Activated T-helper 9 cell treated with anti-CD3 and anti-CD28 coated beads, Interleukin-2, amount 50 U/mL, for 16 hours (primary cell): ENCODE data around the gene ZBTB12.
"Not testable (repeated sequence)": the region's sequence is repeated elsewhere in the genome, so short reads cannot be mapped to it uniquely, and the experiment has no call there.

Source experiments
- DNase-seq: peaks from one replicate; pipeline ENCODE4 v3.0.0-alpha.2; 2020; ENCODE audit warnings: low read depth

Gene ZBTB12, protein sequence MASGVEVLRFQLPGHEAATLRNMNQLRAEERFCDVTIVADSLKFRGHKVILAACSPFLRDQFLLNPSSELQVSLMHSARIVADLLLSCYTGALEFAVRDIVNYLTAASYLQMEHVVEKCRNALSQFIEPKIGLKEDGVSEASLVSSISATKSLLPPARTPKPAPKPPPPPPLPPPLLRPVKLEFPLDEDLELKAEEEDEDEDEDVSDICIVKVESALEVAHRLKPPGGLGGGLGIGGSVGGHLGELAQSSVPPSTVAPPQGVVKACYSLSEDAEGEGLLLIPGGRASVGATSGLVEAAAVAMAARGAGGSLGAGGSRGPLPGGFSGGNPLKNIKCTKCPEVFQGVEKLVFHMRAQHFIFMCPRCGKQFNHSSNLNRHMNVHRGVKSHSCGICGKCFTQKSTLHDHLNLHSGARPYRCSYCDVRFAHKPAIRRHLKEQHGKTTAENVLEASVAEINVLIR

DNA sequence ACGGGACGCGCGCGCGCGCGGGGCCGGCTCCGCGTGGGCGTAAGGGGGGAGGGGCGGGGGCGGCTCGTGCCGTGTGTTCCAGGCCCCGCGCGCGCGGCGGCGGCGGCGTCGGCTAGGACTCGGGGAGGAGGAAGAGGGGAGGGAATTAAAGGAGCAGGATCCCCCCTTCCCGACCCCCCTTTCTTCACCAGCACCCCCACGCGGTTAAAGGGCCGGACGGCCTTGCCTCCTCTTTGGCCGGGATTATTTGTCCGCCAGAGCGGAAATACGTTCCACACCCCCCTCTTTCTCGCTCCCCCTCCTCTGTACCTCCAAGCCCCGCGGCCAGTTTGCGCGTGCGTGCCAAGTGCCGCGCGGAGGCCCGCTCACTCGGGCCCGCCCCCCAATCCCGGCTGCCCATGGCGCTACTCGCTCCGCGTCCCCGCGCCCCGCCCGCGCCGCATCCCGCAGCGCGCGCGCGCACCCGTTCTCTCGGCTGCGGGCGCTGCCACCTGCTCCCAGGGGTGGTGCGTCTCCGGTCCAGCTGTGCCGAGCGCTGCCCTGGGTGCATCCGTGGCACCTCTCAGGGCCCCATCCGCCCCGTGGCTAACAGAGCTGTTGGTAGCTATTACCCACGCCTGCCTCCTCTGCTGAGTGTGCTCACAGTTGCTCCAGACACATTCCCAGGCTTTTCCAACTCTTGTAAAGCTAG, at the start of gene ZBTB12:
Gene ZBTB12 (minus strand): TSS at position 134 of the 691 bp plus-strand sequence. CDS start 781 bp downstream, outside the sequence.
- peak; percentile 79 for DNase-seq

DNA sequence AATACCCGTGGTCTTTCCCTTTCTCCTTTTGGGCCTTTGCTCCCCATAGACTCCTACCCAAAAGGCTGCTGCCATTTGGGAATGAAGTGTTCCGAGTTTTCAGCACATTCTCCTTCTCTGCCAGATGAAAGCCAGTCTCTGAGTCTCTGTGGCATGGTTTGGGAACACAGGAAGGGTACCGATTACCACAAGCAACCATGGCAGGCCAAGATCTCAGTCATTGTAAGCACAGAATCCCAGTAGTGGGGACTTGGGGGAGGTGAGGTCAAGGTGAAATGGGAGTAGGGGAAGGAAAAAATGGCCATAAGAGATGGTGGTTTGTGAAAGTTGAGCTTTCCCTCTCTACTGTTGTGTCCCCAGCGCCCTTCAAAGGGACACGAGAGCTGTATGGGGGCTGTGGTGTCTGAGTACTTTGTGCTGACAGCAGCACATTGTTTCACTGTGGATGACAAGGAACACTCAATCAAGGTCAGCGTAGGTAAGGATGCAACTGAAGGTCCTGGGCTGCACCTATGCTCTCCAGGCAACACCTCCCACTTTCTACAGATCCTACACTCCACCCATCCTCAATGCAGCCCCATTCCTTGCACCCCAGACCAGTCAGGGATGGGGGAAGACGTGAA, 48.2 kb upstream of the ZBTB12 start:
- no peak for DNase-seq

DNA sequence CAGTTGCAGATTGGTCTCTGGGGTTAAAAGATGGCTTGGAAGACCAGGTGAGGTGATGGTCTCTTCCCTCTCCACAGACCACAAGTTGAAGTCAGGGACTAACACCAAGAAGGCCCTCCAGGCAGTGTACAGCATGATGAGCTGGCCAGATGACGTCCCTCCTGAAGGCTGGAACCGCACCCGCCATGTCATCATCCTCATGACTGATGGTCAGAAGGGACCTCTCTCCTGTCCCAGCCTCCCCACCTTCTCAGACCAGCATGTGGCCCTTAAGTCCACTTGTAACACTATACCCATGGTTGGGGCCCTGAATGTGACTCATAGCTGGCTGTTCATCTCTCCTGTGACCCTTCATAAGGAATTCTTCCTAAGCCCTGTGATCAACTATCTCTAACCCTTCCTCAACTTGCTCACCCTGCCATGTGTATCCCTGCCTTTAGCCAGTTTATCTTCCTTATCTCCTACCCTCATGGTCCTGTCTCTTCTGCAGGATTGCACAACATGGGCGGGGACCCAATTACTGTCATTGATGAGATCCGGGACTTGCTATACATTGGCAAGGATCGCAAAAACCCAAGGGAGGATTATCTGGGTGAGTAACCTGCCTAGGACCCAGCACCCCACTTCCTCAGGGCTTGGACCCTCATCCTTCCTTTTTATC, 47.0 kb upstream of the ZBTB12 start:
- DNase-seq, result no peak

DNA sequence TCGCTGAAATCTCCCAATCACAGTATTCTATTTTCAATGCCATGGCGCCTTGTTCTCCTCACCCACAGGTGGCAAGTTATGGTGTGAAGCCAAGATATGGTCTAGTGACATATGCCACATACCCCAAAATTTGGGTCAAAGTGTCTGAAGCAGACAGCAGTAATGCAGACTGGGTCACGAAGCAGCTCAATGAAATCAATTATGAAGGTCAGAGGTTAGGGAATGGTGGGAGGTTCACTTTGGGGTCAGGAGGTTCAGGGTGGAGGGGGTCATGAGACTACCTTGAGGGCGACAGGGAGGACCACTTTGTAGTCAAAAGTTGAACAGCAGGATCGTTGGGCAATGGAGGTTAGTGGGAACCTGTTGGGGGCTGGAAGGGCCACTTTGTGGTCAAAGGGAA, 46.4 kb upstream of the ZBTB12 start:
- DNase-seq, result no peak

DNA sequence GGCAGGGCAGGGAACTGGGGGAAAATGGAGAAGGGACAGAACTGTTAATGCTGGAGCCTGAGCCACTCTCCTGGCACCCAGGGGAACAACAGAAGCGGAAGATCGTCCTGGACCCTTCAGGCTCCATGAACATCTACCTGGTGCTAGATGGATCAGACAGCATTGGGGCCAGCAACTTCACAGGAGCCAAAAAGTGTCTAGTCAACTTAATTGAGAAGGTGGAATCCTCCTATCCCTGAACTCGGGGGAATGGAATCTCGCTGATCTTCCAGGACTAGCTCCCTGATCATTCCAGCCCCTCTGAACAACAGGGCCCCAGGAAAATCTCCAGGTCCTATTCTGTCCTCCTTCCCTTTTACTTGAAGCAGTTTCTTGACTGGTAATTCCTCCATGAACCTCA, 46.0 kb upstream of the ZBTB12 start:
- no peak for DNase-seq

DNA sequence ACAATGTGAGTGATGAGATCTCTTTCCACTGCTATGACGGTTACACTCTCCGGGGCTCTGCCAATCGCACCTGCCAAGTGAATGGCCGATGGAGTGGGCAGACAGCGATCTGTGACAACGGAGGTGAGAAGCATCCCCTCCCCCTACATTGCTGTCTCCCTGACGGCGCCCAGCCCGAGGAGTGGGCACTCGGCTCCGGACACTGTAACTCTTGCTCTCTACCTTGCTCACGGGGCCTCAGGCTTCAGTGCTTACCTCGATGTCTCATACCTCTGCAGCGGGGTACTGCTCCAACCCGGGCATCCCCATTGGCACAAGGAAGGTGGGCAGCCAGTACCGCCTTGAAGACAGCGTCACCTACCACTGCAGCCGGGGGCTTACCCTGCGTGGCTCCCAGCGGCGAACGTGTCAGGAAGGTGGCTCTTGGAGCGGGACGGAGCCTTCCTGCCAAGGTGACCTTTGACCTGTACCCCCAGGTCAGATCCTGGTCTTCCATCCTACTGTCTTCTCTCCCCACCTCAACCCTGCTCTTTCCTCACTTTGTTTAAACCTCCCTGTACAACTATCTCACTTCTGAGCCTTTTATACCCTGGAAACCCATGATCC, 45.3 kb upstream of the ZBTB12 start:
- DNase-seq, result no peak

DNA sequence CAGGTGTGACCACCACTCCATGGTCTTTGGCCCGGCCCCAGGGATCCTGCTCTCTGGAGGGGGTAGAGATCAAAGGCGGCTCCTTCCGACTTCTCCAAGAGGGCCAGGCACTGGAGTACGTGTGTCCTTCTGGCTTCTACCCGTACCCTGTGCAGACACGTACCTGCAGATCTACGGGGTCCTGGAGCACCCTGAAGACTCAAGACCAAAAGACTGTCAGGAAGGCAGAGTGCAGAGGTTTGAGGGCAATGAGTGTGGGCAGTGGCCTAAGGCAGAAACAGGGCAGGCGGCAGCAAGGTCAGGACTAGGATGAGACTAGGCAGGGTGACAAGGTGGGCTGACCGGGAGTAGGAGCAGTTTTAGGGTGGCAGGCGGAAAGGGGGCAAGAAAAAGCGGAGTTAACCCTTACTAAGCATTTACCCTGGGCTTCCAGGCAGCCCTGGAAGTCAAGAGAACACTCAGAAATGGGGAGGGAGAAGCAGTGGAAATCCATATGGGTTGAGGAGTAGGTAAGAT, 44.5 kb upstream of the ZBTB12 start:
- DNase-seq, result no peak

DNA sequence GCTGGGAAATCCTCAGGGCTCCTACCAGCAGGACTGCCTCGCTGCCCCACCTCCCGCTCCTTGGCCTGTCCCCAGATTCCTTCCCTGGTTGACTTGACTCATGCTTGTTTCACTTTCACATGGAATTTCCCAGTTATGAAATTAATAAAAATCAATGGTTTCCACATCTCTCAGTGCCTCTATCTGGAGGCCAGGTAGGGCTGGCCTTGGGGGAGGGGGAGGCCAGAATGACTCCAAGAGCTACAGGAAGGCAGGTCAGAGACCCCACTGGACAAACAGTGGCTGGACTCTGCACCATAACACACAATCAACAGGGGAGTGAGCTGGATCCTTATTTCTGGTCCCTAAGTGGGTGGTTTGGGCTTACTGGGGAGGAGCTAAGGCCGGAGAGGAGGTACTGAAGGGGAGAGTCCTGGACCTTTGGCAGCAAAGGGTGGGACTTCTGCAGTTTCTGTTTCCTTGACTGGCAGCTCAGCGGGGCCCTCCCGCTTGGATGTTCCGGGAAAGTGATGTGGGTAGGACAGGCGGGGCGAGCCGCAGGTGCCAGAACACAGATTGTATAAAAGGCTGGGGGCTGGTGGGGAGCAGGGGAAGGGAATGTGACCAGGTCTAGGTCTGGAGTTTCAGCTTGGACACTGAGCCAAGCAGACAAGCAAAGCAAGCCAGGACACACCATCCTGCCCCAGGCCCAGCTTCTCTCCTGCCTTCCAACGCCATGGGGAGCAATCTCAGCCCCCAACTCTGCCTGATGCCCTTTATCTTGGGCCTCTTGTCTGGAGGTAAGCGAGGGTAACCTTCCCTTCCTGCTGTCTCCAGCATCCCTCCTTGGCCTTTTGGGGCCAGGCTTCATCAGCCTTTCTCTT, 43.9 kb upstream of the ZBTB12 start, which contains the start of gene CFB:
Gene CFB (plus strand): TSS at position 589 of the 863 bp plus-strand sequence. CDS start 127 bp downstream, at position 716.
- DNase-seq, result no peak

DNA sequence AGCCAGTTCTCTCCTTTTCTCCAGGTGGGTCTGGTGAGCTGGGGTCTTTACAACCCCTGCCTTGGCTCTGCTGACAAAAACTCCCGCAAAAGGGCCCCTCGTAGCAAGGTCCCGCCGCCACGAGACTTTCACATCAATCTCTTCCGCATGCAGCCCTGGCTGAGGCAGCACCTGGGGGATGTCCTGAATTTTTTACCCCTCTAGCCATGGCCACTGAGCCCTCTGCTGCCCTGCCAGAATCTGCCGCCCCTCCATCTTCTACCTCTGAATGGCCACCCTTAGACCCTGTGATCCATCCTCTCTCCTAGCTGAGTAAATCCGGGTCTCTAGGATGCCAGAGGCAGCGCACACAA, 43.2 kb upstream of the ZBTB12 start:
- no peak for DNase-seq

DNA sequence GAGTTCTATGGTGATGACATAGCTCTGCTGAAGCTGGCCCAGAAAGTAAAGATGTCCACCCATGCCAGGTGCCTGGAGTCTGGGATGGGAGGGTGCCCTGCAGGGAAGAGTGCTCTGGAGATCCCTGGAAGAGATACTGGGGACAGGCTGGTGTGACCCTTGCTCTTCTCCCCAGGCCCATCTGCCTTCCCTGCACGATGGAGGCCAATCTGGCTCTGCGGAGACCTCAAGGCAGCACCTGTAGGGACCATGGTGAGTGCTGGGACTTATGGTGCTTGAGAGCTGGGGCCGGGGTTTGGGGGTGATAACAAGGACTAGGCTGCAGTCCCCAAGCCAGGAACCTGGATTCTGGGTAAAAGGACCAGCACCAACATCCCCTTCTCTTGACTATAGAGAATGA, 41.9 kb upstream of the ZBTB12 start:
- DNase-seq, result no peak

DNA sequence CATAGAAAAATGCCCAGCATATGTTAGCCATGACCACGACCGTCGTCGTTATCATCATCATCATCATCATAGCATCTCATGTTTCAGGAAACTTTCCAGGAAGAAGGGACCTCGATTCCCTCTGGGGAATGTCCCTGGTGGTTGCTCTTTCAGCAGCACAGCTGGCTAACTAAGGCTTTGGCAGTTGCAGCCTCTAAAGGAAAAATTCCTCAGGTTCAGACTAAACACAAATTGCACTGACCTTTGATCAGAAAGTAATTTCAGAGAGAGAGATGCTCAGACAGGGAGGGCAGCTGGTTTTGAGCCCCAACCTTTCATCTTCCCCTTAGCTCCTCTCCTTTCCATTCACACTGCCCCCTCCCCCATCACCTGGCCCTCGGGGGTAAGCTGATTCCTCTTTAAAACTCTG, 38.4 kb upstream of the ZBTB12 start:
- no peak for DNase-seq

DNA sequence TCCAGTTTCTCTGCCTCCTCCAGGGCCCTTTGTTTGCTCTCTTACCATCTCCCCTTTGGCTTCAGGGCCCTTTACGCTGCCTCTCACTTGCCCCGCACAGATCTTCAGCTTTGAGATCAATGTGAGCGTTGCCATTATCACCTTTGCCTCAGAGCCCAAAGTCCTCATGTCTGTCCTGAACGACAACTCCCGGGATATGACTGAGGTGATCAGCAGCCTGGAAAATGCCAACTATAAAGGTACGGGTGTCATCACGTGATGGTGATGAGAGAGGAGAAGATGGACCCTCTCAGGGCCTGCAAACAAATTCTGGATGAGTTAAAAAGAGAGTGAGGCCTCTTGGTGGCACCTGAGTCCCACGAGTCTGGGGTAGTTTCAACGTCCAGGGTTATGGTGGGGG, 33.9 kb upstream of the ZBTB12 start:
- no peak for DNase-seq

DNA sequence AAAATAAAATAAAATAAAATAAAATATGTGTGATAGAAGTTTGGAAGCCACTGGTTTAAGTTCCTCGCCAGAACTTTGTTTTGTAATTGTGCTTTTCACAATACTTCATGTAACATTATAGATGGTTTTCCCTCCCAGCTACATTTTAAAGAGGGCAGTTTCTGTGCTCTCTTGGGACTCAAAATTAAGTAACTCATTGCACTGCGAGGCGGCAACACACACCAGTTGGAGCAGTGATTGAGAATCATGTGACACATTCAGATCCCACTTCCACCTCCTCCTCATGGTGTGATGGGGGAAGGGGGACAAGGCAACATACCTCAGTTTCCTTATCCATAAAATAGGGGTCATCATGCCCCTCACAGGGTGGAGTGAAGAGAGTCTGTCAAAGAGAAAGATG, 33.1 kb upstream of the ZBTB12 start:
- no peak for DNase-seq

DNA sequence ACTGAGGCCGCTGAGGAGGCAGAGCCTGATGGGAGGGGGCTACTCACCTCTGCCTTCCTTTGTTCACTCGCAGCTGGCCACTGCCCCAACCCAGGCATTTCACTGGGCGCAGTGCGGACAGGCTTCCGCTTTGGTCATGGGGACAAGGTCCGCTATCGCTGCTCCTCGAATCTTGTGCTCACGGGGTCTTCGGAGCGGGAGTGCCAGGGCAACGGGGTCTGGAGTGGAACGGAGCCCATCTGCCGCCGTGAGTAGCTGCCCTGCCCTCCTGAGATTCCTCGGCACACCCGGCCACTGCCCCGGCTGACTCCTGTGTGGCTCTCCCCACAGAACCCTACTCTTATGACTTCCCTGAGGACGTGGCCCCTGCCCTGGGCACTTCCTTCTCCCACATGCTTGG, 31.7 kb upstream of the ZBTB12 start:
- DNase-seq, result no peak

DNA sequence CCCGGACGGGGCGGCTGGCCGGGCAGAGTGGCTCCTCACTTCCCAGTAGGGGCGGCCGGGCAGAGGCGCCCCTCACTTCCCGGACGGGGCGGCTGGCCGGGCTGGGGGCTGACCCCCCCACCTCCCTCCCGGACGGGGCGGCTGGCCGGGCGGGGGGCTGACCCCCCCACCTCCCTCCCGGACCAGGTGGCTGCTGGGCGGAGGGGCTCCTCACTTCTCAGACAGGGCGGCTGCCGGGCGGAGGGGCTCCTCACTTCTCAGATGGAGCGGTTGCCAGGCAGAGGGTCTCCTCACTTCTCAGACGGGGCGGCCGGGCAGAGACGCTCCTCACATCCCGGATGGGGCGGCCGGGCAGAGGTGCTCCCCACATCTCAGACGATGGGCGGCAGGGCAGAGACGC, 30.3 kb upstream of the ZBTB12 start:
- not testable (repeated sequence) for DNase-seq

DNA sequence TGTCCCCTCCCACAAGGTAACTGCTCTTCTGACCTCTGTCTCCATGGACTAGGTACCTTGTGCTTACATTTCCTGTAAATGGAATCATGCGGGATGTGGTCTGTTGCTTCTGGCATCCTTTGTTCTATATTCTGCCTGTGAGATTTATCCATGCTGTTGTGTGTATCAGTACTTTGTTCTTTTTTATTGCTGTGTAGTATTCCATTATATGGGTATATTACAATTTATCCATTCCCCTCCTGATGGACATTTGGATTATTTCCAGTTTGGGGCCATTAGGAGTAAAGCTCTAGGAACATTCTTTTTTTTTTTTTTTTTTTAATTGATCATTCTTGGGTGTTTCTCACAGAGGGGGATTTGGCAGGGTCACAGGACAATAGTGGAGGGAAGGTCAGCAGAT, 29.1 kb upstream of the ZBTB12 start:
- DNase-seq, result no peak

DNA sequence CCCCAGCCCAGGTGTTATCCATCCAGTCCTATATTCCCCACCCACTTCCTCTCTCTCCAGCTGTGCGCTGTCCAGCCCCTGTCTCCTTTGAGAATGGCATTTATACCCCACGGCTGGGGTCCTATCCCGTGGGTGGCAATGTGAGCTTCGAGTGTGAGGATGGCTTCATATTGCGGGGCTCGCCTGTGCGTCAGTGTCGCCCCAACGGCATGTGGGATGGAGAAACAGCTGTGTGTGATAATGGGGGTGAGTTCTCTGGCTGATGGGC, 26.7 kb upstream of the ZBTB12 start:
- DNase-seq, result no peak

DNA sequence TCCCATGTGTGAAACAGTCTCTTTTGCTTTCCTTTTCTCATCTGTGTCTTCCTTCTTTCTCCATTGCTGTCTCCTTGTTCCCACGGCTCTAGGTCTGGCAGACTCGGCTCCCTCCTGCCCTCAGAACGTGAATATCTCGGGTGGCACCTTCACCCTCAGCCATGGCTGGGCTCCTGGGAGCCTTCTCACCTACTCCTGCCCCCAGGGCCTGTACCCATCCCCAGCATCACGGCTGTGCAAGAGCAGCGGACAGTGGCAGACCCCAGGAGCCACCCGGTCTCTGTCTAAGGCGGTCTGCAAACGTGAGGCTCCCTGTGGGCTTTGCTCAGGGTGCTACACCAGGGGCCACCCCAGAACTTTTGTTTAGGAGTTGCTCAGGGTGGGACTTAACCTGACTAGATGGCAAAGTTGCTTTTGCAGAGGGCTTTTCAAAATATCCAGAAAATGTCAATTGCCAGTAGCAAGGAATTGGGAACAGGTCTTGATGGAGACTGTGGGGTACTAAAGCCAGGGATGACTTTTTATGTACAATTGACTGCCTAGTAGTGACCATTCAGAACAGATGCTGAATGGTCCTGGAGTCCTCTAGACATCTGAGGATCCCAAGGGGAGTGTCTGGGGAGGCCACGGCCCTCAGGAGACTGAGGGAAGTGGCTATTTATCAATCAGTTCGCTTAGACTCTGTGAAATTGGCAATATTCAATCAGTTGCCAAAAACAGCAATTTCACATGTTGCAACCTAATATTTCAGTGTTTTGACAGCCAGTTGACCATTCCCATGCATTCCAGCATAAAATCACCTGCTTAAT, 26.2 kb upstream of the ZBTB12 start:
- DNase-seq, result no peak

DNA sequence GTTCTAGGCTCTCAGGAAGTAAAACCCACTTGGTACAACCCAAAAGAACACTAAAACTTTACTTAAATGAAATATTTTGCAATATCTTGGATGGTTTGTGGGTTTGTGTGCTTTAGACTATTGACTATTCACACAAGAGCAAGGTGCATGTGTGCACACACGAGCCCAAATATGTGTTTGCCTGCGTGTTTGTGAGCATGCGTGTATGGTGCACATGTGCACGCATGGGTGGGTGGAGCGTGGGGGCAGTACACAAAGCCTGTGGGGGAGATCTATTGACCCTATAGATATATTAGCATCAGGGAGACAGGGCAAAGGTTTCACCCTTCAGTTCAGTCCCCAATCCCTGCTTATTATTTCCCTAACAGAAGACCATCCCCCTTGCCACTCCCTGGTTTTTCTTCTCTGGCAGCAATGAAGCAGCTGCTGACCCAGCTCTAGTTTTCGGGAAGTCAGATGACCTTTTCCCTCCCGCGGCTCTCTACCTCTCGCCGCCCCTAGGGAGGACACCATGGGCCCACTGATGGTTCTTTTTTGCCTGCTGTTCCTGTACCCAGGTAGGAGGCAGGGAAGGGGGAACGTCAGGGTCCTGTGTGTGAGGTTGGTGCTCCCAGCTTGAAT, 25.5 kb upstream of the ZBTB12 start, which contains the start of gene C2:
Gene C2 (plus strand): TSS at position 476 of the 621 bp plus-strand sequence. CDS start 36 bp downstream, at position 512.
- no peak for DNase-seq

DNA sequence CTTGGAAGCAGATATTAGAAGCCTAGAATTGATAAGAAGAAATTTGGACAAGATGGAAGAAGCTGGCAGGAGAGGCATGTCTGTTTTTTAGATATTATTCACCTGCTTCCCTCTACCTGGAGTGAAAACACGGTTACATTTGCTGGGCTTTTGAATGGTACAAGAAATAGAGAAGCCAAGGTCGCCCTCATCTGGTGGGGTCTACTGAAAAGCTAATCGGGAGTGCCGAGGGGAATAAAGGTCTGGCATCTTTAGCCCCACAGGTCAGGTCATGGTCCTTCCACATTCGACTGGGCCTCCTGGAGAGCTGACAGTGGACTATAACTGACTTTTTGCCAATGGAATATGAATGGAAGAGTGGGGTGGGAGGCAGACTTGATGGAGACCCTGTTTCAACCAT, 21.1 kb upstream of the ZBTB12 start:
- no peak for DNase-seq
